Measurements from ENCODE around the gene NOS1AP. TPM values are rescaled to one million over a fixed set of nuclear protein-coding genes. Genes with fewer than 3 reads are reported as not detected.

Gene NOS1AP
- total and polyA plus RNA-seq, 7 experiments from 2014 or later: 0.08 to 0.15 TPM; not detected in 5

GRCh38 chr1:162391790-162392563 is 322.5 kb downstream of the NOS1AP start:
- peaks cover 11 to 30% (median 22%) of the 10 kb centered on the region in 5 donors for H3K27me3 Mint-ChIP-seq
- H3K4me3 Mint-ChIP-seq: no peak overlapping the region
- Histone ChIP-seq H3K27me3 (ENCODE audit: control insufficient read depth in 2 of 2, insufficient read depth in 2 of 2, low read length in 2 of 2) (no peaks in the 10 kb centered on the region), H3K27ac (ENCODE audit: low read depth, low read length) (no peak overlapping the region), H3K4me3 (ENCODE audit: low read length) (no peak overlapping the region), H3K4me1 (ENCODE audit: control insufficient read depth in 2 of 2, insufficient read depth in 2 of 2, low read length in 2 of 2) (no peaks in the 10 kb centered on the region), H3K36me3 (ENCODE audit: control insufficient read depth in 2 of 3, insufficient read depth in 3 of 3, low read length in 3 of 3) (no peaks in the 10 kb centered on the region), H3K9me3 (ENCODE audit: control insufficient read depth in 2 of 3, low read length in 3 of 3) (no peaks in the 10 kb centered on the region)
- no peaks in the 10 kb centered on the region for H3K9me3 Mint-ChIP-seq
- ChIA-PET CTCF (interaction anchor here (0.6 to 1.7 kb wide), 3 partner anchors 11 to 490 kb away, joined by 5 to 6 read pairs (median 5); partner anchors contain the start of gene C1orf226), POLR2A (no interaction called here)
- intact Hi-C loops (cut with micrococcal nuclease): loop anchor here (1.0 to 5.0 kb wide), 2 partner anchors 336 to 600 kb away; no protein-coding TSS in a partner anchor
- peaks cover 0 to 19% (median 1%) of the 10 kb centered on the region in 7 donors for H3K4me1 Mint-ChIP-seq
- no peak overlapping the region for H3K27ac Mint-ChIP-seq
- H3K36me3 Mint-ChIP-seq: no peaks in the 10 kb centered on the region
- ATAC-seq: no peak
- peak in 1 of 9 donors; percentile 9 for DNase-seq

DNA sequence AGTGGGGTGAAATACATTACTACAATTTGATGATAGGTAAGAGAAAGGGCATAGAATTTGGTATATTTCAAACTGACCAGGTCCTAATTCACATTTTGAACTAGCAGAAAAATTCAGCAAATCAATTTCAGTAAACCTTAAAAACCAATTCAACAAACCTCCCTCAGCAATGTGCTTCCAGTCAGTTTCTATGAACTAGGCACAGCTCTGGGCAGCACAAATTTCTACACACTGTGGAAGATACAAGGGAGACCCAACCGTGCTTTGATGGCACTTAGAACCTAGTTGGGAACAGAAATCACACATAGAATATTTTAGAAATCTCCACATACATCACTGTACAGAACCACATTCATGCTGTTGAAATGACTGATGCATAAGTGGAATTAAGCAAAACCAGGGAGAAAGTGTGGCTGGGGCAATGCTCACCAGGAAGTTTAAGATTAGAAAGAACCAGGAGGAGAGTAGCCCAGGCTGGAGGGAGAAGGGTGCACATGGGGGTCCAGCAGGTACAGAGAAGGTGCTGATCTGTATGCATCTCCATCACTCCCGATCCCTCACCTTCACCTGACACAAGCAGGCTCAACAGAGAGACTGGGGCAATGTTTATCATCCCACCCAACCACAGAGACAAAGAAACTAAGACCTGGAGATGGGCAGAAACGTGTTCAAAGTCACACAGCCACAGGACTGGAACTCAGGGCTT is 326.9 kb downstream of the NOS1AP start:
- Mint-ChIP-seq H3K27me3 (peaks cover 12 to 37% (median 26%) of the 10 kb centered on the region in 5 donors), H3K4me3 (no peak overlapping the region), H3K4me1 (peaks cover 0 to 18% (median 0%) of the 10 kb centered on the region in 7 donors), H3K9me3 (no peaks in the 10 kb centered on the region), H3K36me3 (no peaks in the 10 kb centered on the region), H3K27ac (no peak overlapping the region)
- intact Hi-C loops (cut with micrococcal nuclease): no loop called here
- Histone ChIP-seq H3K4me1 (ENCODE audit: control insufficient read depth in 2 of 2, insufficient read depth in 2 of 2, low read length in 2 of 2) (no peaks in the 10 kb centered on the region), H3K36me3 (ENCODE audit: control insufficient read depth in 2 of 3, insufficient read depth in 3 of 3, low read length in 3 of 3) (no peaks in the 10 kb centered on the region), H3K4me3 (ENCODE audit: low read length) (no peak overlapping the region), H3K27me3 (ENCODE audit: control insufficient read depth in 2 of 2, insufficient read depth in 2 of 2, low read length in 2 of 2) (peaks cover 3 to 5% of the 10 kb centered on the region in 2 donors), H3K9me3 (ENCODE audit: control insufficient read depth in 2 of 3, low read length in 3 of 3) (no peaks in the 10 kb centered on the region), H3K27ac (ENCODE audit: low read depth, low read length) (no peak overlapping the region)
- ATAC-seq (no peak), DNase-seq (no peak)
- ChIA-PET CTCF (no interaction called here), POLR2A (no interaction called here)

DNA sequence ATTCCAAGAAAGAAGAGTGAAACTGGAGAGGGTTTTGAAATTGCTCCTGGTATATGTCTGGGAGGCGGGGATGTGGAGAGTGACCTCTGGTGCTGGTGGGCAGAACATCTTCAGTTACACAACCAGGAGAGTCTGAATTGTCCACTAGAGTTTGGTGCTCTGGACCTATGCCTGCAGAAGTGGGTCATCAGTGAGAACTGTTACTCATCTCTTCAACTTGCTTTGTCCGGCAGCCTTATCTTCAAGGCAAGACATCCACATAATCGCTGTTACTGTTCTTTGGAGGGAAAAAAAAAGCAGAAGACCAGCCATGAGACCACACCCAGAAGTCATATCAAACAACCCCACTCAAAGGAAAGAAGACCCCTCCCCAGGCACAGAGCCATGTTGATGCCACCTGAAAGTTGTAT is 327.6 kb downstream of the NOS1AP start:
- DNase-seq: no peak
- intact Hi-C loops (cut with micrococcal nuclease): no loop called here
- POLR2A ChIA-PET: no interaction called here
- Histone ChIP-seq H3K9me3 (ENCODE audit: control insufficient read depth in 2 of 3, low read length in 3 of 3) (no peaks in the 10 kb centered on the region), H3K27me3 (ENCODE audit: control insufficient read depth in 2 of 2, insufficient read depth in 2 of 2, low read length in 2 of 2) (peaks cover 3 to 5% of the 10 kb centered on the region in 2 donors), H3K36me3 (ENCODE audit: control insufficient read depth in 2 of 3, insufficient read depth in 3 of 3, low read length in 3 of 3) (no peaks in the 10 kb centered on the region), H3K27ac (ENCODE audit: low read depth, low read length) (no peak overlapping the region), H3K4me3 (ENCODE audit: low read length) (no peak overlapping the region), H3K4me1 (ENCODE audit: control insufficient read depth in 2 of 2, insufficient read depth in 2 of 2, low read length in 2 of 2) (no peaks in the 10 kb centered on the region)
- ATAC-seq: no peak
- Mint-ChIP-seq H3K4me1 (peaks cover 0 to 13% (median 0%) of the 10 kb centered on the region in 7 donors), H3K27me3 (peaks cover 15 to 40% (median 26%) of the 10 kb centered on the region in 5 donors), H3K36me3 (no peaks in the 10 kb centered on the region), H3K9me3 (no peaks in the 10 kb centered on the region), H3K27ac (no peak overlapping the region), H3K4me3 (no peak overlapping the region)
- CTCF ChIA-PET: no interaction called here

- no peak for DNase-seq
- Histone ChIP-seq H3K27ac (ENCODE audit: low read depth, low read length) (no peak overlapping the region), H3K27me3 (ENCODE audit: control insufficient read depth in 2 of 2, insufficient read depth in 2 of 2, low read length in 2 of 2) (peaks cover 3 to 5% of the 10 kb centered on the region in 2 donors), H3K4me3 (ENCODE audit: low read length) (no peak overlapping the region), H3K36me3 (ENCODE audit: control insufficient read depth in 2 of 3, insufficient read depth in 3 of 3, low read length in 3 of 3) (no peaks in the 10 kb centered on the region), H3K4me1 (ENCODE audit: control insufficient read depth in 2 of 2, insufficient read depth in 2 of 2, low read length in 2 of 2) (no peaks in the 10 kb centered on the region), H3K9me3 (ENCODE audit: control insufficient read depth in 2 of 3, low read length in 3 of 3) (no peaks in the 10 kb centered on the region)
- no peaks in the 10 kb centered on the region for H3K36me3 Mint-ChIP-seq
- no peak overlapping the region for H3K4me3 Mint-ChIP-seq
- H3K9me3 Mint-ChIP-seq: no peaks in the 10 kb centered on the region
- ATAC-seq: no peak
- ChIA-PET CTCF (no interaction called here), POLR2A (no interaction called here)
- peaks cover 0 to 10% (median 0%) of the 10 kb centered on the region in 7 donors for H3K4me1 Mint-ChIP-seq
- intact Hi-C loops (cut with micrococcal nuclease): no loop called here
- H3K27me3 Mint-ChIP-seq: peaks cover 18 to 43% (median 25%) of the 10 kb centered on the region in 5 donors
- H3K27ac Mint-ChIP-seq: no peak overlapping the region
Measured at GRCh38 chr1:162397943-162398560, 328.6 kb downstream of the NOS1AP start.

GRCh38 chr1:162398999-162399580 is 329.6 kb downstream of the NOS1AP start:
- Mint-ChIP-seq H3K36me3 (no peaks in the 10 kb centered on the region), H3K4me3 (no peak overlapping the region), H3K9me3 (no peaks in the 10 kb centered on the region), H3K27me3 (peaks cover 18 to 39% (median 24%) of the 10 kb centered on the region in 5 donors), H3K27ac (no peak overlapping the region), H3K4me1 (peaks cover 0 to 10% (median 0%) of the 10 kb centered on the region in 7 donors)
- H3K27ac ChIP-seq (ENCODE audit: low read depth, low read length): no peak overlapping the region
- intact Hi-C loops (cut with micrococcal nuclease): no loop called here
- no peak overlapping the region for H3K4me3 ChIP-seq (ENCODE audit: low read length)
- DNase-seq (no peak), ATAC-seq (no peak)
- no peaks in the 10 kb centered on the region for H3K9me3 ChIP-seq (ENCODE audit: control insufficient read depth in 2 of 3, low read length in 3 of 3)
- H3K4me1 ChIP-seq (ENCODE audit: control insufficient read depth in 2 of 2, insufficient read depth in 2 of 2, low read length in 2 of 2): no peaks in the 10 kb centered on the region
- CTCF ChIA-PET: no interaction called here
- peaks cover 3 to 5% of the 10 kb centered on the region in 2 donors for H3K27me3 ChIP-seq (ENCODE audit: control insufficient read depth in 2 of 2, insufficient read depth in 2 of 2, low read length in 2 of 2)
- H3K36me3 ChIP-seq (ENCODE audit: control insufficient read depth in 2 of 3, insufficient read depth in 3 of 3, low read length in 3 of 3): no peaks in the 10 kb centered on the region
- POLR2A ChIA-PET: no interaction called here

- DNase-seq (no peak), ATAC-seq (peak; percentile 34)
- peaks cover 0 to 16% (median 0%) of the 10 kb centered on the region in 7 donors for H3K4me1 Mint-ChIP-seq
- ChIA-PET CTCF (no interaction called here), POLR2A (no interaction called here)
- peaks cover 18 to 39% (median 24%) of the 10 kb centered on the region in 5 donors for H3K27me3 Mint-ChIP-seq
- H3K4me1 ChIP-seq (ENCODE audit: control insufficient read depth in 2 of 2, insufficient read depth in 2 of 2, low read length in 2 of 2): no peaks in the 10 kb centered on the region
- no peak overlapping the region for H3K4me3 ChIP-seq (ENCODE audit: low read length)
- H3K27ac ChIP-seq (ENCODE audit: low read depth, low read length): no peak overlapping the region
- H3K36me3 Mint-ChIP-seq: no peaks in the 10 kb centered on the region
- no peaks in the 10 kb centered on the region for H3K9me3 Mint-ChIP-seq
- H3K36me3 ChIP-seq (ENCODE audit: control insufficient read depth in 2 of 3, insufficient read depth in 3 of 3, low read length in 3 of 3): no peaks in the 10 kb centered on the region
- H3K9me3 ChIP-seq (ENCODE audit: control insufficient read depth in 2 of 3, low read length in 3 of 3): no peaks in the 10 kb centered on the region
- H3K27ac Mint-ChIP-seq: no peak overlapping the region
- H3K4me3 Mint-ChIP-seq: no peak overlapping the region
- intact Hi-C loops (cut with micrococcal nuclease): no loop called here
- peaks cover 3 to 5% of the 10 kb centered on the region in 2 donors for H3K27me3 ChIP-seq (ENCODE audit: control insufficient read depth in 2 of 2, insufficient read depth in 2 of 2, low read length in 2 of 2)
Measured at GRCh38 chr1:162400790-162401355, 331.4 kb downstream of the NOS1AP start.

All from naive thymus-derived CD4-positive, alpha-beta T cell (primary cell).